Stimulated activated effector memory CD8-positive, alpha-beta T cell treated with anti-CD3 and anti-CD28 coated beads, Interleukin-12 subunit alpha, Interleukin-12 subunit beta, amount 100 ng/mL, for 72 hours (primary cell): ENCODE data around the gene ATXN10.

Source experiments
- ATAC-seq: fragments of 150-1000 bp; cut with Tn5 transposase; 2 replicates; pipeline ENCODE4 v1.10.0; 2021
- DNase-seq, 2 donors: peaks; one replicate each; pipeline ENCODE4 v3.0.0; 2021 to 2022; ENCODE audit warnings: low spot score in 2 of 2
- H3K27ac Mint-ChIP-seq: one replicate; pipeline ENCODE4 v1.8.0; 2022; ENCODE audit warnings: mild to moderate bottlenecking, mixed read lengths
- H3K36me3 Mint-ChIP-seq: one replicate; pipeline ENCODE4 v1.8.0; 2022; ENCODE audit warnings: mild to moderate bottlenecking, mixed read lengths
- H3K4me1 Mint-ChIP-seq: one replicate; pipeline ENCODE4 v1.8.0; 2022; ENCODE audit warnings: mixed read lengths
- H3K4me3 Mint-ChIP-seq: one replicate; pipeline ENCODE4 v1.8.0; 2022; ENCODE audit warnings: mild to moderate bottlenecking, mixed read lengths
- H3K9me3 Mint-ChIP-seq: one replicate; pipeline ENCODE4 v1.8.0; 2022; ENCODE audit warnings: mixed read lengths

ATXN10 gene

GRCh38 chr22:45738206-45738605 lies 66.6 kb downstream of the ATXN10 start:
- no peak overlapping the region for H3K27ac Mint-ChIP-seq
- H3K4me3 Mint-ChIP-seq: no peak overlapping the region
- H3K4me1 Mint-ChIP-seq: peaks cover 12% of the 10 kb centered on the region
- H3K36me3 Mint-ChIP-seq: peaks cover 100% of the 10 kb centered on the region
- no peak for ATAC-seq
- H3K9me3 Mint-ChIP-seq: no peaks in the 10 kb centered on the region
- DNase-seq: no peak

GRCh38 chr22:45740236-45740635 lies 68.6 kb downstream of the ATXN10 start:
- Mint-ChIP-seq H3K36me3 (peaks cover 99% of the 10 kb centered on the region), H3K9me3 (no peaks in the 10 kb centered on the region), H3K4me1 (peaks cover 12% of the 10 kb centered on the region), H3K4me3 (no peak overlapping the region), H3K27ac (peak overlapping the region; percentile 41)
- ATAC-seq (no peak), DNase-seq (no peak)

GRCh38 chr22:45742866-45743450 lies 71.3 kb downstream of the ATXN10 start:
- Mint-ChIP-seq H3K36me3 (peaks cover 84% of the 10 kb centered on the region), H3K9me3 (no peaks in the 10 kb centered on the region), H3K4me1 (peaks cover 18% of the 10 kb centered on the region), H3K4me3 (no peak overlapping the region), H3K27ac (no peak overlapping the region)
- no peak for DNase-seq
- no peak for ATAC-seq

- Mint-ChIP-seq H3K27ac (no peak overlapping the region), H3K36me3 (peaks cover 77% of the 10 kb centered on the region), H3K4me3 (no peak overlapping the region), H3K4me1 (peaks cover 18% of the 10 kb centered on the region), H3K9me3 (no peaks in the 10 kb centered on the region)
- no peak for ATAC-seq
- no peak for DNase-seq
These were observed 72.1 kb downstream of the ATXN10 start for GRCh38 chr22:45743687-45744086.

GRCh38 chr22:45744442-45744841 lies 72.8 kb downstream of the ATXN10 start:
- peaks cover 17% of the 10 kb centered on the region for H3K4me1 Mint-ChIP-seq
- H3K9me3 Mint-ChIP-seq: no peaks in the 10 kb centered on the region
- DNase-seq (no peak), ATAC-seq (no peak)
- no peak overlapping the region for H3K27ac Mint-ChIP-seq
- peaks cover 72% of the 10 kb centered on the region for H3K36me3 Mint-ChIP-seq
- no peak overlapping the region for H3K4me3 Mint-ChIP-seq

GRCh38 chr22:45750626-45751025 lies 79.0 kb downstream of the ATXN10 start:
- ATAC-seq: no peak
- Mint-ChIP-seq H3K9me3 (no peaks in the 10 kb centered on the region), H3K4me3 (no peak overlapping the region), H3K36me3 (peaks cover 46% of the 10 kb centered on the region), H3K27ac (no peak overlapping the region), H3K4me1 (peaks cover 12% of the 10 kb centered on the region)
- no peak for DNase-seq

GRCh38 chr22:45752036-45752435 lies 80.4 kb downstream of the ATXN10 start:
- H3K4me1 Mint-ChIP-seq: peaks cover 11% of the 10 kb centered on the region
- no peaks in the 10 kb centered on the region for H3K9me3 Mint-ChIP-seq
- H3K4me3 Mint-ChIP-seq: no peak overlapping the region
- peak overlapping the region; percentile 50 for H3K27ac Mint-ChIP-seq
- DNase-seq (no peak), ATAC-seq (no peak)
- peaks cover 46% of the 10 kb centered on the region for H3K36me3 Mint-ChIP-seq

GRCh38 chr22:45754822-45755221 lies 83.2 kb downstream of the ATXN10 start:
- no peak for ATAC-seq
- no peak overlapping the region for H3K27ac Mint-ChIP-seq
- H3K9me3 Mint-ChIP-seq: no peaks in the 10 kb centered on the region
- peaks cover 11% of the 10 kb centered on the region for H3K4me1 Mint-ChIP-seq
- DNase-seq: no peak
- H3K4me3 Mint-ChIP-seq: no peak overlapping the region
- peaks cover 37% of the 10 kb centered on the region for H3K36me3 Mint-ChIP-seq

- ATAC-seq (no peak), DNase-seq (no peak)
- Mint-ChIP-seq H3K27ac (peak overlapping the region; percentile 17), H3K4me1 (peaks cover 11% of the 10 kb centered on the region), H3K9me3 (no peaks in the 10 kb centered on the region), H3K4me3 (no peak overlapping the region), H3K36me3 (peaks cover 32% of the 10 kb centered on the region)
These were observed 84.9 kb downstream of the ATXN10 start for GRCh38 chr22:45756558-45756957.

- DNase-seq (no peak), ATAC-seq (no peak)
- H3K4me1 Mint-ChIP-seq: peaks cover 9% of the 10 kb centered on the region
- peaks cover 29% of the 10 kb centered on the region for H3K36me3 Mint-ChIP-seq
- H3K27ac Mint-ChIP-seq: peak overlapping the region; percentile 17
- H3K9me3 Mint-ChIP-seq: no peaks in the 10 kb centered on the region
- no peak overlapping the region for H3K4me3 Mint-ChIP-seq
These were observed 85.4 kb downstream of the ATXN10 start for GRCh38 chr22:45757068-45757467.

- H3K36me3 Mint-ChIP-seq: peaks cover 28% of the 10 kb centered on the region
- DNase-seq (no peak), ATAC-seq (no peak)
- H3K4me1 Mint-ChIP-seq: peaks cover 10% of the 10 kb centered on the region
- H3K4me3 Mint-ChIP-seq: no peak overlapping the region
- H3K27ac Mint-ChIP-seq: no peak overlapping the region
- no peaks in the 10 kb centered on the region for H3K9me3 Mint-ChIP-seq
These were observed 86.3 kb downstream of the ATXN10 start for GRCh38 chr22:45757936-45758335.

- peaks cover 13% of the 10 kb centered on the region for H3K4me1 Mint-ChIP-seq
- ATAC-seq: no peak
- no peak overlapping the region for H3K4me3 Mint-ChIP-seq
- no peak for DNase-seq
- H3K36me3 Mint-ChIP-seq: peaks cover 22% of the 10 kb centered on the region
- no peak overlapping the region for H3K27ac Mint-ChIP-seq
- no peaks in the 10 kb centered on the region for H3K9me3 Mint-ChIP-seq
These were observed 87.0 kb downstream of the ATXN10 start for GRCh38 chr22:45758603-45759002.

GRCh38 chr22:45760682-45761081 lies 89.0 kb downstream of the ATXN10 start:
- Mint-ChIP-seq H3K27ac (no peak overlapping the region), H3K4me3 (no peak overlapping the region), H3K9me3 (no peaks in the 10 kb centered on the region), H3K36me3 (peaks cover 22% of the 10 kb centered on the region), H3K4me1 (peaks cover 19% of the 10 kb centered on the region)
- no peak for DNase-seq
- no peak for ATAC-seq

GRCh38 chr22:45762545-45763235 lies 91.1 kb downstream of the ATXN10 start:
- no peak for DNase-seq
- ATAC-seq: no peak
- no peaks in the 10 kb centered on the region for H3K9me3 Mint-ChIP-seq
- no peak overlapping the region for H3K4me3 Mint-ChIP-seq
- H3K4me1 Mint-ChIP-seq: peaks cover 14% of the 10 kb centered on the region
- peaks cover 23% of the 10 kb centered on the region for H3K36me3 Mint-ChIP-seq
- H3K27ac Mint-ChIP-seq: peak overlapping the region; percentile 44

- peaks cover 16% of the 10 kb centered on the region for H3K4me1 Mint-ChIP-seq
- peaks cover 23% of the 10 kb centered on the region for H3K36me3 Mint-ChIP-seq
- H3K9me3 Mint-ChIP-seq: no peaks in the 10 kb centered on the region
- H3K4me3 Mint-ChIP-seq: no peak overlapping the region
- no peak for ATAC-seq
- H3K27ac Mint-ChIP-seq: peak overlapping the region; percentile 44
- no peak for DNase-seq
These were observed 91.6 kb downstream of the ATXN10 start for GRCh38 chr22:45763236-45763624.

GRCh38 chr22:45768490-45768889 lies 96.9 kb downstream of the ATXN10 start:
- no peak overlapping the region for H3K4me3 Mint-ChIP-seq
- peak overlapping the region; percentile 26 for H3K27ac Mint-ChIP-seq
- H3K36me3 Mint-ChIP-seq: peaks cover 27% of the 10 kb centered on the region
- no peak for DNase-seq
- ATAC-seq: no peak
- no peaks in the 10 kb centered on the region for H3K9me3 Mint-ChIP-seq
- peaks cover 23% of the 10 kb centered on the region for H3K4me1 Mint-ChIP-seq
